WTC11 (cell line): ENCODE measurements around the gene LMO2. TPM values are rescaled to one million over a fixed set of nuclear protein-coding genes. Genes with fewer than 3 reads are reported as not detected.

Experiments used
- ATAC-seq: fragments of 200-7000 bp; cut with Tn5 transposase; 2 replicates; pipeline ENCODE4 v1.10.0; 2021; ENCODE audit warnings: mild to moderate bottlenecking, moderate library complexity
- CTCF ChIA-PET: fragments of 300-600 bp; sonication (Branson Sonifier 250); formaldehyde crosslinking; loops from one replicate; lab custom pipeline; 2021; ENCODE audit warnings: antibody characterized with exemption; lab: Charles Lee
- POLR2A ChIA-PET: fragments of 350-600 bp; sonication (Branson Sonifier 250); formaldehyde crosslinking; loops from one replicate; lab custom pipeline; 2021; ENCODE audit warnings: antibody characterized with exemption; lab: Charles Lee
- DNase-seq: peaks from one replicate; pipeline ENCODE4 v3.0.0; 2021; ENCODE audit warnings: low spot score
- H3K27ac Mint-ChIP-seq: 2 replicates; pipeline ENCODE4 v1.8.0; 2021; ENCODE audit warnings: mixed read lengths
- H3K27me3 Mint-ChIP-seq: 2 replicates; pipeline ENCODE4 v1.8.0; 2021; ENCODE audit warnings: low read depth, mild to moderate bottlenecking, moderate library complexity, mixed read lengths
- H3K36me3 Mint-ChIP-seq: 2 replicates; pipeline ENCODE4 v1.8.0; 2021; ENCODE audit warnings: mixed read lengths
- H3K4me1 Mint-ChIP-seq: 2 replicates; pipeline ENCODE4 v1.8.0; 2022; ENCODE audit warnings: mixed read lengths
- H3K4me3 Mint-ChIP-seq: 2 replicates; pipeline ENCODE4 v1.8.0; 2021; ENCODE audit warnings: mild to moderate bottlenecking, moderate library complexity, mixed read lengths
- H3K9me3 Mint-ChIP-seq: 2 replicates; pipeline ENCODE4 v1.8.0; 2021; ENCODE audit warnings: mixed read lengths
- CTCF ChIP-seq: fragments of 200-600 bp; IDR thresholded peaks from 2 replicates; pipeline ENCODE4 v1.8.0; 2022; ENCODE audit warnings: antibody characterized with exemption
- E2F5 ChIP-seq: sonication (generic); formaldehyde crosslinking; IDR thresholded peaks from 2 replicates; pipeline ENCODE4 v1.8.1; 2022; ENCODE audit warnings: mild to moderate bottlenecking, moderate library complexity, missing genetic modification reagents
- FOXP4 ChIP-seq: sonication (generic); formaldehyde crosslinking; IDR thresholded peaks from 2 replicates; pipeline ENCODE4 v1.8.0; 2022; ENCODE audit warnings: mild to moderate bottlenecking, missing genetic modification reagents
- GABPB1 ChIP-seq: sonication (generic); formaldehyde crosslinking; IDR thresholded peaks from 2 replicates; pipeline ENCODE4 v1.8.1; 2023; ENCODE audit warnings: mild to moderate bottlenecking, missing genetic modification reagents
- GTF2I ChIP-seq: fragments of 250-450 bp; sonication (Bioruptor Pico); conservative IDR thresholded peaks from 2 replicates; pipeline ENCODE4 v1.4.0; 2021; ENCODE audit warnings: mild to moderate bottlenecking
- HMGXB4 ChIP-seq: sonication (generic); formaldehyde crosslinking; IDR thresholded peaks from 2 replicates; pipeline ENCODE4 v1.8.1; 2023; ENCODE audit warnings: mild to moderate bottlenecking, moderate library complexity, missing genetic modification reagents
- NR1H2 ChIP-seq: sonication (generic); formaldehyde crosslinking; IDR thresholded peaks from 2 replicates; pipeline ENCODE4 v1.9.0; 2021; ENCODE audit warnings: mild to moderate bottlenecking, moderate library complexity, missing genetic modification reagents
- RELA ChIP-seq: sonication (generic); formaldehyde crosslinking; IDR thresholded peaks from 2 replicates; pipeline ENCODE4 v1.8.1; 2022; ENCODE audit warnings: missing genetic modification reagents, mild to moderate bottlenecking, borderline replicate concordance
- TCF7 ChIP-seq: sonication (generic); formaldehyde crosslinking; IDR thresholded peaks from 2 replicates; pipeline ENCODE4 v1.8.0; 2022; ENCODE audit warnings: mild to moderate bottlenecking, low read depth, missing genetic modification reagents, moderate library complexity
- TP53 ChIP-seq: sonication (generic); formaldehyde crosslinking; IDR thresholded peaks from 2 replicates; pipeline ENCODE4 v1.8.1; 2023; ENCODE audit warnings: mild to moderate bottlenecking, missing genetic modification reagents
- USF2 ChIP-seq: sonication (generic); formaldehyde crosslinking; IDR thresholded peaks from 2 replicates; pipeline ENCODE4 v1.8.1; 2023; ENCODE audit warnings: mild to moderate bottlenecking, missing genetic modification reagents, moderate library complexity
- ZBTB43 ChIP-seq: sonication (generic); formaldehyde crosslinking; IDR thresholded peaks from 2 replicates; pipeline ENCODE4 v1.8.1; 2023; ENCODE audit warnings: mild to moderate bottlenecking, missing genetic modification reagents
- total RNA-seq: library from RNA; stranded (reverse); gene quantifications from 3 replicates; pipeline ENCODE4 v1.2.3, GENCODE V29; 2021

The LMO2 gene
- total RNA-seq, 1 experiment from 2014 or later, result 3.4 TPM

GRCh38 chr11:33912405-33913361 lies 20.8 kb upstream of the LMO2 start:
- no peak for DNase-seq
- ChIA-PET POLR2A (no interaction called here), CTCF (no interaction called here)
- ATAC-seq, result peak; percentile 67
- peaks cover 9% of the 10 kb centered on the region for H3K36me3 Mint-ChIP-seq
- TF ChIP-seq GABPB1 (CRISPR knock-in tag) (peak; percentile 39; the same call in 1 of the 2 replicates), NR1H2 (no peak)
- H3K9me3 Mint-ChIP-seq, result peaks cover 14% of the 10 kb centered on the region
- no peak overlapping the region; the same call in 1 of the 2 replicates for H3K4me3 Mint-ChIP-seq
- peak overlapping the region; percentile 22; the same call in 1 of the 2 replicates for H3K27ac Mint-ChIP-seq
- peaks cover 16% of the 10 kb centered on the region for H3K4me1 Mint-ChIP-seq
- H3K27me3 Mint-ChIP-seq, result no peaks in the 10 kb centered on the region; the same call in none of the 2 replicates

- Mint-ChIP-seq H3K27me3 (no peaks in the 10 kb centered on the region; the same call in 1 of the 2 replicates), H3K27ac (no peak overlapping the region), H3K36me3 (peaks cover 9% of the 10 kb centered on the region), H3K9me3 (peaks cover 14% of the 10 kb centered on the region), H3K4me1 (peaks cover 19% of the 10 kb centered on the region), H3K4me3 (no peak overlapping the region)
- no peak for DNase-seq
- TF ChIP-seq USF2 (peak; percentile 61), TCF7 (CRISPR knock-in tag) (no peak)
- POLR2A ChIA-PET, result no interaction called here
- ATAC-seq, result no peak
- CTCF ChIA-PET, result interaction anchor here (0.9 kb wide), 1 partner anchor 15 kb away, joined by 5 read pairs; no protein-coding TSS in a partner anchor
Measured at GRCh38 chr11:33910958-33911339, 19.1 kb upstream of the LMO2 start.

- no peak for TF ChIP-seq TP53
- no peak for TF ChIP-seq FOXP4 (CRISPR knock-in tag)
- TF ChIP-seq GTF2I (CRISPR knock-in tag), result no peak
- TF ChIP-seq TCF7 (CRISPR knock-in tag), result no peak
- no peak for TF ChIP-seq RELA (CRISPR knock-in tag)
- no peak for TF ChIP-seq E2F5 (CRISPR knock-in tag)
- no peak for TF ChIP-seq CTCF
- TF ChIP-seq ZBTB43, result no peak
- TF ChIP-seq HMGXB4, result no peak
- H3K9me3 Mint-ChIP-seq, result peaks cover 14% of the 10 kb centered on the region
- no peak overlapping the region for H3K27ac Mint-ChIP-seq
- no peaks in the 10 kb centered on the region; the same call in 1 of the 2 replicates for H3K27me3 Mint-ChIP-seq
- ATAC-seq, result no peak
- DNase-seq, result no peak
- H3K4me3 Mint-ChIP-seq, result no peak overlapping the region
- CTCF ChIA-PET, result no interaction called here
- H3K36me3 Mint-ChIP-seq, result peaks cover 9% of the 10 kb centered on the region
- peaks cover 19% of the 10 kb centered on the region for H3K4me1 Mint-ChIP-seq
- POLR2A ChIA-PET, result no interaction called here
Measured at GRCh38 chr11:33910296-33910957, 18.6 kb upstream of the LMO2 start.
